Glomerular visceral epithelial cell (primary cell): ENCODE measurements around the gene CCR7.
"Not testable (repeated sequence)": the region's sequence is repeated elsewhere in the genome, so short reads cannot be mapped to it uniquely, and the experiment has no call there.

Source experiments
- DNase-seq: peaks from one replicate; pipeline ENCODE4 v3.0.0-alpha.2; 2016; ENCODE audit errors: extremely low spot score

CCR7 gene

DNA sequence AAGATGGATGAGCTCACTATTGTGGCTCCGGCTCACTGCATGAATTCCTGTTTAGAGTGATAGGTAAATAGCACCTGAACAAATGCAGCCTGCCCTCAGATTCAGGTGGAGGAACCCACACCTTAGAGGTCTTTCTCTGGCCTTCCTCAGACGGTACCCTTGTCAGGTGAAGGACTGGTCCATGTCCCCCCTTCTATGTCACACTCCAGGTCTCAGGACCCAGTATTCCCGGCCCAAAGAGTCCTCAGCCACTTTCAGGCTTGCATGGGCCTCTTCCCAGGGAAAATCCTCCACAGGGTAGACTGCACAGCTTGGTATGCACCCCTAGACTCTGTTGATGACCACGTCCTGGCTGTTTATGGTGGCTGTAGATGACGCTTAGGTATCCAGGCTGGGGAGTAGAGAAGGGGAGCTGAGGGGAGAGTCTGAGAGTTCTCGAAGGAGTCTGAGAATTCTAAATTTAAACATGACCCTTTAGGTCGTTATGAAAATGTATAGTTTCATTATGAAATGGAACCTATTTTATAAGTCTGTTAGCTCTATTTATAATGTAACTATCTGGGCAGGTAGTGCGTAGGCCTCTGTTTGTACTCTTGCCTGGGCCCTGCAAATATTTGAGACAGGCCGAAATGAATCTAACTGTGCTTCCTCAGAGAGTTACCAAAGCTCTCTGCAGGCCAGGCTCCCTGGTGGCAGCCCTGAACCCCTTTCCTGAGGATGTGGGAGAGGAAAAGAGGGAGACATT, 32.5 kb upstream of the CCR7 start:
- DNase-seq, result no peak

DNA sequence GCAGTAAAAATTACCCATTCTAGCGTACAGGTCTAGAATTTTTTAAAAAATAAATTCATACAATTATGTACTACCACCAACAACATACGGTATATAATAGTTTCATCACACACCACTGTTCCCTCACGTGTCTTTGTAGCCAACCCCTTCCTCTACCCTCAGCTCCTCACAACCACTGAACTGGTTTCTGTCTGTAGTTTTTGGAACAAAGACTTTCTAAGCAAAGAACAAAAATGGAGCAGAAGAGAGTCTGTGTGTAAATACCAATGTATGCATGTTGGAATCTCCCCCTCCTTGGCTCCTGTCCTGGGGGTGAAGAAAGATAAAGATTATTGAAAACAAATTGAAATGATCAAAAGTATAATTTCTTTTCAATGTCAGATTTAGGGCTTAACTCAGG, 31.9 kb upstream of the CCR7 start:
- no peak for DNase-seq

GRCh38 chr17:40596261-40596919, 31.1 kb upstream of the CCR7 start:
- DNase-seq, result no peak

DNA sequence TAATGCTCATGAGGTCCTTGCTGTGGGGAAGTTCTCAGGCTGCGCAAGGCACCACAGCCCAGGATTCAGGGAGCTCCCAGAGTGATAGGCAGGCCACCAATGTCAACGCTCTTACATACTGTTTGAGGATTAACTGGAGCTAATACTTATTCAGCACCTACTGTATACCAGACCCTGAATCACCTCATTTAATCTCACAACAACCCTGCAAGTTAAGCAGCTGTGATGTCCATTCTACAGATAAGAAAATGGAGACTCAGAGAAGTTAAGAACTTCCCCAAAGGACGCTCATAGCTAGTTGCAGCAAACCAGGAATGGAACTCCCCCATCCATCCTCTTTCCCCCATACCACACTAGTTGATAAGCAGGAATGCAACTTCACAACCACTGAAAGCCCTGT, 25.5 kb upstream of the CCR7 start:
- DNase-seq, result no peak

DNA sequence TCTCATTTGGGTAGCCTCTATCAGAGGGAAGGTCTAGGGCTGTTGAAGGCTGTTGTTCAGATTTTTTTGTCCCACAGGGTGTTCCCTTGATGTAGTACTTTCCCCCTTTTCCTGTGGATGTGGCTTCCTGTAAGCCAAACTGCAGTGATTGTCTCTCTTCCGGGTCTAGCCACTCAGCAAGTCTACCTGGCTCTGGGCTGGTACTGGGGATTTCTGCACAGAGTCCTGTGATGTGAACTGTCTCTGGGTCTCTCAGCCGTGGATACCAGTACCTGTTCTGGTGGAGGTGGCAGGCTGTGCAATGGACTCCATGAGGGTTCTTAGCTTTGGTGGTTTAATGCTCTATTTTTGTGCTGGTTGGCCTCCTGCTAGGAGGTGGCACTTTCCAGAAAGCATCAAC, 23.3 kb upstream of the CCR7 start:
- DNase-seq, result no peak

- DNase-seq, result not testable (repeated sequence)
These were observed 21.0 kb upstream of the CCR7 start for GRCh38 chr17:40586264-40586663.

DNA sequence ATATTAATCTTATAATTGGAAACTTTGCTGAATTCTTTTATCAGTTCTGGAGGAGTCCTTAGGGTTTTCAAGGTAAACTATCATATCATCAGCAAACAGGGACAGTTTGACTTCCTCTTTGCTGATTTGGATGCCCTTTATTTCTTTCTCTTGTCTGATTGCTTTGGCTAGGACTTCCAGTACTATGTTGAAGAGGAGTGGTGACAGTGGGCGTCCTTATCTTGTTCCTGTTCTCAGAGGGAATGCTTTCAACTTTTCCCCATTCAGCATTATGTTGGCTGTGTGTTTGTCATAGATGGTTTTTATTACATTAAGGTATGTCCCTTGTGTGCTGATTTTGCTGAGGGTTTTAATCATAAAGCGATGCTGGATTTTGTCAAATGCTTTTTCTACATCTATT, 19.7 kb upstream of the CCR7 start:
- DNase-seq, result not testable (repeated sequence)

DNA sequence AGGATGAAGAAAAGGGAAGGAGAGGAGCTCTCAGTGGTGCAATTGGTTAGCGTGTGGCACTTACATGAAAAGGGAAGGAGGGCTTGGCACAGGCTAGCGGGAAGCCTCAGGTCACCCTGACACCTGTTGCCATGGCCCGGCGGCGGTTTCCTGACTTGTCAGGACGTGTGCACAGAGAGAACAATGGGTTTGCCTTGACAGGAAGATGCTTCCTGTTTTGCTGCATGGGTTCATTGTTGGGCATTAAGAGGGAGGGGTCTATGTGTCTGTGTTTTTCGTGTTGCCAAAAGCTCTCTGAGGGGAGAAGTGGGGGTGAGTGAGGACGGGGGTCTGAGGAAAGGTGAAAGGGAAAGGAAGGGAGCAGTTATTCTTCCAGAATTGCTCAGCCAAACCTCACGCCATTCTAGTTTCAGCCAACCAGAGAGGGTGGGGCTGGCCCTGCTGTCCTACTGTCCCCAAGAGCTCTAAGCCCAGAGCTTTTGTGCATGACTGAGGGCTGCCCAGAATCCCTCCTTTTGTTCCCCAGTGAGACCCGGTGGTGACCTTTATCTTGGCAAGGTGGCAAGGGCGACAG, 17.1 kb upstream of the CCR7 start:
- DNase-seq, result no peak

DNA sequence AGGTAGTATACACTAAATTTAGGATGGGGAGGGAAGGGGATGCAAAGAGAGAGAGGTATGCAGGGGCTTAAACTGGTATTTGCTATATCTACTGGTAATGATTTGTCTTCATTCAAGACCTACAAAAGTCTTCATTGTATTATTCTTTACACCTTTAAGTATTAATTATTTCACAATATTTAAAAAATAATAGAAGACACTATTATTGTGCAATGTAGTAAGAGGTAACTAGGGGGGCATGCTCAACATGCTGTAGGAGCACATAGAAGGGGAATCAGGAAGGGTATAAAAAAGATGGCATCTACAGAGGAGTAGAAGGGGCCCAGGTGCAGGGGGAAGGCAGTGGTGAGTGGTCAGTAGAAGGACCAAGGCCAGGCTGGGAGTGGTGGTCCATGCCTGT, 14.9 kb upstream of the CCR7 start:
- no peak for DNase-seq

DNA sequence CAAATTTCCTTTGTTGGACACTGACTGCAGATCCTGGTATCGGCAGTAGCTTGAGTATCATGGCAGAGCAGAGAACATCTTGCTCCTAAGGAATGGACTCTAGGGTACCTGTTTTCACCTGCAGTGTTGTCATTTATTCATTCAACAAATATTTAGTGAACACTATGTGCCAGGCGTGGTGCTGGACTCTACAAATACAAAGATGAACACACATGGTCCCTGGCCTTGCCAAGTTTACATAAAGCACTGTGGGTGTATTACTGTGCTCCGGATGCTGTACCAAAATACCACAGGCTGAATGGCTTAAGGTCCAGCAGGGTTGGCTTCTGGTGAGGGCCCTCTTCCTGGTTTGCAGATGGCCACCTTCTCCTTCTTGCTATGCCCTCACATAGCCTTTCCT, 14.2 kb upstream of the CCR7 start:
- DNase-seq, result no peak

DNA sequence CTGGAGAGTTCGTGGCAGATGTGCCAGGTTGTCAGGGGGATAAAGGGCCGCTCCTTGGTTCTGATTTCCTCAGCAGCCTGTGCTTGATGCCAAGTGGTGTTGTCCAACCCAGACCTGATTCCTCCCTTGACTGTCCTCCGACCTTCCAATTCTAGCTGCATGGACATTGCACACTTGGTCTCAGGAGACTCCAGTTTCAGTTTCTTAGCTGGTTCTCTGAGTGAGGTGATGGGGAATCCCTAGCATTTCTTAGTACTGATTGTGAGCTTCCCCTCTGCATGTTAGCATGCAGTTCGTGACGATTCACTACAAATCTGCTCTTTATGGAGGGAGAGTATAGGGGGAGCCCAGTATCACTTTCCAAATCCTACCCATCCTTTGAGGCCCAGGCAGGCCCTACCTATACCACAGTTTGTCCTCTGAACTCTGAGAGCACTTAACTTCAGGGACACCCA, 12.4 kb upstream of the CCR7 start:
- DNase-seq, result no peak

- DNase-seq, result no peak
These were observed 11.0 kb upstream of the CCR7 start for GRCh38 chr17:40576113-40576740.

- no peak for DNase-seq
These were observed 9.0 kb upstream of the CCR7 start for GRCh38 chr17:40574292-40574691.

DNA sequence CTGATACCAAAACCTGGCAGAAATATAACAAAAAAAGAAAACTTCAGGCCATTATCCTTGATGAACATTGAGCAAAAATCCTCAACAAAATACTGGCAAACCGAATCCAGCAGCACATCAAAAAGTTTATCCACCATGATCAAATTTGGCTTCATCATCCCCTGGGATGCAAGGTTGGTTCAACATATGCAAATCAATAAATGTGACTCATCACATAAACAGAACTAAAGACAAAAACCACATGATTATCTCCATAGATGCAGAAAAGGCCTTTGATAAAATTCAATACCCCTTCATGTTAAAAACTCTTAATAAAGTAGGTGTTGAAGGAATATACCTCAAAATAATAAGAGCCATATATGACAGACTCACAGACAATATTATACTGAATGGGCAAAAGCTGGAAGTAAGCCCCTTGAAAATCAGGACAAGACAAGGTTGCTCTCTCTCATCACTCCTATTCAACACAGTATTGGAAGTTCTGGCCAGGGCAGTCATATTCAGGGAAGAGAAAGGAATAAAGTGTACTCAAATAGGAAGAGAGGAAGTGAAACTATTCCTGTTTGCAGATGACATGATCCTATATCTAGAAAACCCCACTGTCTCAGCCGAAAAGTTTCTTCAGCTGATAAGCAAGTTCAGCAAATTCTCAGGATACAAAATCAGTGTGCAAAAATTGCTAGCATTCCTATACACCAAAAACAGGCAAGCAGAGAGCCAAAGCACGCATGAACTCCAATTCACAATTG, 7.1 kb upstream of the CCR7 start:
- not testable (repeated sequence) for DNase-seq

GRCh38 chr17:40568074-40568836, 3.0 kb upstream of the CCR7 start:
- DNase-seq, result no peak

DNA sequence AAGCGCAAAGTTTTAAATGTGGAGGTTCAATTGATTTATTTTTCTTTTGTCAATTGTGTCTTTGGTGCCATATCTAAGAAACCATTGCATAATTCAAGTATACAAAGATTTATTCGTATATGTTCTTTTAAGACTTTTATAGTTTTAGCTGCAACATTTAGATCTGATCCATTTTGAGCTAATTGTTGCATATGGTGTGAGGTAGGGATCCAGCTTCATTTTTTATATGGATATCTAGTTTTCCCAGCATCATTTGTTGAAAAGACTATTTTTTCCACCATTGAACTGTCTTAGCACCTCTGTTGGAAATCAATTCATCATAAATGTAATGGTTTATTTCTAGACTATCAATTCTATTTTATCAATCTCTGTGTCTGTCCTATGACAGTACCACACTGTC, 2.1 kb upstream of the CCR7 start:
- DNase-seq, result no peak

DNA sequence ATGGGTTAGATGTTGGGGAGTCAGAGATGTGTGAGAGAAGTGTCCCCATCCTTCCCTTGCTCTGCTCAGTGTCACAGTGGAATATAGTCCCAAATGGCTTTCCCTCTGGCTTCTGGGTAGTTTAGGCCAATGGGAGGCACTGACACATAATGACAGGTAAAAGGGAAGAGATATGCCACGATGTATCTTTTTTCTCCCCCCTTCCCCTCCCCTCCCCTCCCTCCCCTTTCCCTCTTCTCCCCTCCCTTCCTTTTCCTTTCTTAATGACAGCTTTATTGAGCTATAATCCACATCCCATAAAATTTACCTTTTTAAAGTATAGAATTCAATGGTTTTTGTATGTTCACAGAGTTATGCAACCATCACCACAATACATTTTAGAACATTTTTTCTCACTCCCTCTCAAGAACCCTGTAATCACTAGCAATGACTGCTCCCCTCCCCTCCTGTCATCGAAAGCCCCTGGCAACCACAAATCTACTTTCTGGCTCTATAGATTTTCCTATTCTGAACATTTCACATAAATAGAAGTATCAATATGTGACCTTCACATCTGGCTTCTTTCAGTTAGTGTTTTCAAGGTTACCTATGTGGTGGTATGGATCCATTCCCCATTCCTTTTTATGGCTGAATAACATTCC, 617 bp upstream of the CCR7 start:
- DNase-seq, result no peak

- no peak for DNase-seq
These were observed 933 bp downstream of the CCR7 start for GRCh38 chr17:40564195-40564882.

DNA sequence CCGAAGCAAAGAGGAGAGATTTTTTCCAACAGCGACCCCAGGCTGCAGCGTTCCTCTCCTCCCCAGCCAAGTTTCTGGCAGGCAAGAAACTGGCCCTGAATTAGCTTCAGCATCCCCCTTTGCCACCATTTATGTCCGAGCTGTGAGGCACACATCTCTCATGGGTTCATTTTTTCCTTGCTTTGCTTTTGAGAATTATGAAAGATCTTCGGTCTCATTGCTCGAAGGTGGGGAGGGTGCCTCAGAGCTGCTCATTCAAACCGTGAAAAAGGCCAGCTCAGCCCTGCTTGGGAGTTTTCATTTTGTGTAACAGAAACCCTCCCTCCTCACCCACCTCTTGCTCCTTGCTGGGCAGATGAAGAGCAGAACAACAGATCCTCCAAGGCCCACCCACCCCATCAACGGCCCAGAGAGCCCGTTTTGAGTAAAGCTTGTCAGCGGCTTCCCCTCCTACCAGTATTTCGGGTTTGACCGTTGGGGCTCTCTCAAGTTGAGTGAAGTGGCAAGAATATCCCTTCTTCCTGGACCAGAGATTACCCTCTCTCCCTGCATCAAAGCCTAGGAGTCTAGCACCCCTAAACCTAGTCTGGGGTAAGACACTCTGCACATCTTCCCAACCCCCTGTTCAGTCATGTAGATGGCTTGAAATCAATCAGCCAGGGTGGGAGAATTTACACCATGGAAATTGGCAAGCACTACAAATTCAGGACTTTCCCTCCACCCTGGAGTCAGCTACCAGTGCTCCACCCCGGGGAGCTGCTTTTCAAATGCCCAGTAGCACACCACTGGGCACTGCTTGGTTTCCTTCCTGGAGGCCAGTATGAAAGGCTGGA, 1.8 kb downstream of the CCR7 start:
- DNase-seq, result no peak
